Measurements from ENCODE around the gene RLF.

The RLF gene

GRCh38 chr1:40265919-40266318 lies 104.7 kb downstream of the RLF start:
- H3K27ac Mint-ChIP-seq, result peak overlapping the region; percentile 40
- H3K4me1 Mint-ChIP-seq (ENCODE audit: low read depth), result peaks cover 68% of the 10 kb centered on the region
- H3K36me3 Mint-ChIP-seq (ENCODE audit: low read depth), result peaks cover 76% of the 10 kb centered on the region
- H3K9me3 Mint-ChIP-seq, result no peaks in the 10 kb centered on the region
- no peaks in the 10 kb centered on the region for H3K27me3 Mint-ChIP-seq
- no peak overlapping the region for H3K4me3 Mint-ChIP-seq

DNA sequence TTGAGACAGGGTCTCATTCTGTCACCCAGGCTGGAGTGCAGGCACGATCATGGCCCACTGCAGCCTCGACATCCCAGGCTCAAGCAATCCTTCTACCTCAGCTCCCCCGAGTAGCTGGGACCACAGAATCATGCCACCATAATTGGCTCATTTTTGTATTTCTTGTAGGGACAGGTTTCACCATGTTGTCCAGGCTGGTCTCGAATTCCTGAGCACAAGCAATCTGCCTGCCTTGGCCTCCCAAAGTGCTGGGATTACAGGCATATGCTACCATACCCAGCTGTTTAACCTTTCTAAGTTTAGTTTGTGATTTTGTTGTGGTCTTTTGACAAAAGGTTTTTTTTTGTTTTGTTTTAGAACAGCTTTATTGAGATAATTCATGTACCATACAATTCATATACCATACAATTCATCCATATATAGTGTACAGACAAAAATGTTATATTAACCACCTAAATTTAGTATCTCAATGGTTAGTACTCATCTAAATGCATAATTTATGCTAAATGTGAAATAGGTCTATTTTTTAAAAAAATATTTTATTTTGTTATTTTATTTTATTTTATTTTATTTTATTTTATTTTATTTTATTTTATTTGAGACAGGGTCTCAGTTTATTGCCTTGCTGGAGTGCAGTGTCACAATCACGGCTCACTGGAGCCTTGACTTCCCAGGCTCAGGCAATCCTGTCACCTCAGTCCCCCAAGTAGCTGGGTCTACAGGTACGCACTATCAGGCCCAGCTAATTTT lies 105.8 kb downstream of the RLF start:
- Mint-ChIP-seq H3K27me3 (no peaks in the 10 kb centered on the region), H3K4me3 (no peak overlapping the region), H3K4me1 (ENCODE audit: low read depth) (peaks cover 62% of the 10 kb centered on the region), H3K36me3 (ENCODE audit: low read depth) (peaks cover 76% of the 10 kb centered on the region), H3K9me3 (no peaks in the 10 kb centered on the region), H3K27ac (no peak overlapping the region)

DNA sequence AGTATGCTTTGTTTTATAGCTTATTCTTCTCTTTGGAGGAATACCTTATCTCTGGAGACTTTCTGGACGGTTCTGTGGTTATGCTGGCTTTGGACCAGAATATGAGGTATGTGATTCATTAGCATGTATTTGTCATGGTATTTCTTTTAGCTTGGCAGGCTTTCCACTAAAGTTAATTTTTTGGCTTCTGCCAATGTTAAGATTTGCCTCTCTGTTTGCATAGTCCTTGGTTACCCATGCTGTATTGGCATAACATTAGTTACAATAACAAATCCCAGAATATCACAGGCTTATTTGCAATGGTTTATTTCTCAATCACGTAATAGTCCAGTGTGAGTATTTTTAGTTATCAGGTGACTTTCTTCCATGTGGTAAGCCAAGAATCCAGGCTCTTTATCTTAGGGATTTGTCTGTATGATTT lies 106.6 kb downstream of the RLF start:
- H3K27ac Mint-ChIP-seq, result no peak overlapping the region
- no peak overlapping the region for H3K4me3 Mint-ChIP-seq
- no peaks in the 10 kb centered on the region for H3K9me3 Mint-ChIP-seq
- no peaks in the 10 kb centered on the region for H3K27me3 Mint-ChIP-seq
- peaks cover 76% of the 10 kb centered on the region for H3K36me3 Mint-ChIP-seq (ENCODE audit: low read depth)
- peaks cover 63% of the 10 kb centered on the region for H3K4me1 Mint-ChIP-seq (ENCODE audit: low read depth)

DNA sequence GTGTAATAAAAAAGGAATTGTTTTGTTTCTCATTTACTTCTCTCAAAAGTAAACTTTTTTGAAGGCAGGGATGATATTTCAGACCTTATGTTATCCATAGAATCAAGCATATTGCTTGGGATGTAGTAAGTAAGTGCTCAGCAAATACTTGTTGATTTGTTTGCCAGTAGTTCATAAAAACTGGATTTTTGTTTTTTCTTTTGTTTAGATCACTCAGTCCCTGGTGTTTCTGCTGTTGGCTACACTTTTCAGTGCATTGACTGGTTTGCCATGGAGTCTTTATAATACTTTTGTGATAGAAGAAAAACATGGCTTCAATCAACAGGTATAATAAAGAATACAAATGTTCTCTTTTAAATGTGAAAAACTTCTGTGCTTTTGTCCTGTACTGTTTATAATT lies 107.0 kb downstream of the RLF start:
- Mint-ChIP-seq H3K27ac (no peak overlapping the region), H3K4me1 (ENCODE audit: low read depth) (peaks cover 59% of the 10 kb centered on the region), H3K9me3 (no peaks in the 10 kb centered on the region), H3K27me3 (no peaks in the 10 kb centered on the region), H3K36me3 (ENCODE audit: low read depth) (peaks cover 76% of the 10 kb centered on the region), H3K4me3 (no peak overlapping the region)

- H3K27me3 Mint-ChIP-seq, result no peaks in the 10 kb centered on the region
- H3K9me3 Mint-ChIP-seq, result no peaks in the 10 kb centered on the region
- peak overlapping the region; percentile 94 for H3K27ac Mint-ChIP-seq
- peak overlapping the region; percentile 41 for H3K4me3 Mint-ChIP-seq
- H3K36me3 Mint-ChIP-seq (ENCODE audit: low read depth), result peaks cover 75% of the 10 kb centered on the region
- H3K4me1 Mint-ChIP-seq (ENCODE audit: low read depth), result peaks cover 38% of the 10 kb centered on the region
These were observed 109.1 kb downstream of the RLF start for GRCh38 chr1:40270152-40270834.

GRCh38 chr1:40272653-40273213 lies 111.5 kb downstream of the RLF start:
- Mint-ChIP-seq H3K9me3 (no peaks in the 10 kb centered on the region), H3K36me3 (ENCODE audit: low read depth) (peaks cover 68% of the 10 kb centered on the region), H3K27ac (no peak overlapping the region), H3K27me3 (no peaks in the 10 kb centered on the region), H3K4me1 (ENCODE audit: low read depth) (peaks cover 22% of the 10 kb centered on the region), H3K4me3 (no peak overlapping the region)

GRCh38 chr1:40273547-40274166 lies 112.5 kb downstream of the RLF start:
- Mint-ChIP-seq H3K4me3 (no peak overlapping the region), H3K27me3 (no peaks in the 10 kb centered on the region), H3K4me1 (ENCODE audit: low read depth) (peaks cover 22% of the 10 kb centered on the region), H3K9me3 (no peaks in the 10 kb centered on the region), H3K36me3 (ENCODE audit: low read depth) (peaks cover 60% of the 10 kb centered on the region), H3K27ac (no peak overlapping the region)

DNA sequence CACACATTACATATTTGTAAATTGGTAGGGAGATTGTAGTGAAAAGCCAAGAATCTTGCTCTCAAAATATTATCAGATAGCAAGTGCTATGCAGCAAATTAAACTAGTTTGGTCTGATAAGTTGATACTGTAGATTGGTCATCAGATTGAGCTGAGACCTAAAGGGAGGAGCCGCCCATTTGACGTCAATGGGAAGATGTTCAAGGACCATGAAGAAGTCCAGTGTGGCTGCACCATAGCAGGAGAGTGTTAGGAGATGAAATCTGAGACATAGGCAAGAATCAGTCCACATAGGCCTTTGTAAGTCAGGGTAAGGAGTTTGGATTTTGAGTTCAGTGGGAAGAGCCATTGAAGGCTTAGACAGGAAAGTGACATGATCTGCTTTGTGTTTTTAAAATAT lies 113.1 kb downstream of the RLF start:
- peaks cover 22% of the 10 kb centered on the region for H3K4me1 Mint-ChIP-seq (ENCODE audit: low read depth)
- no peaks in the 10 kb centered on the region for H3K9me3 Mint-ChIP-seq
- peaks cover 64% of the 10 kb centered on the region for H3K36me3 Mint-ChIP-seq (ENCODE audit: low read depth)
- H3K27me3 Mint-ChIP-seq, result no peaks in the 10 kb centered on the region
- no peak overlapping the region for H3K27ac Mint-ChIP-seq
- H3K4me3 Mint-ChIP-seq, result no peak overlapping the region

GRCh38 chr1:40276122-40276521 lies 114.9 kb downstream of the RLF start:
- H3K4me3 Mint-ChIP-seq, result no peak overlapping the region
- H3K27ac Mint-ChIP-seq, result no peak overlapping the region
- no peaks in the 10 kb centered on the region for H3K27me3 Mint-ChIP-seq
- H3K9me3 Mint-ChIP-seq, result no peaks in the 10 kb centered on the region
- peaks cover 60% of the 10 kb centered on the region for H3K36me3 Mint-ChIP-seq (ENCODE audit: low read depth)
- peaks cover 8% of the 10 kb centered on the region for H3K4me1 Mint-ChIP-seq (ENCODE audit: low read depth)

DNA sequence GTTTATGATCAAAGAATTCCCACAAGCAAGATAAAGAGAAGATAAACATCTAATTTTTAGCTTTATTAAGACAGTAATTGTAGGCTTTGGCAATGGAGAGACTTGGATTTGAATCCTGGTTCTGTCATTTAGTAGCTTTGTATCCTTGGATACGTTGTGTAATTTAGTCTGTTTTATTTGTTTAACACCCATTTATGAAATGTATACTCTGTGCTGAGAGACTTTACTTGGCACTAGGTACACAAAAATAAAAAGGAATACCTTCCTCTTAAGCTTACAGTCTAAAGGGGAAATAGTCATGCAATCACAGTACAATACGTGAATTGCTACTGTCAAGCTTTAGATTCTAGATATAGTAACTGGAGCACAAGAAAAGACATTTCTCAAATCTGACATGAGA lies 120.7 kb downstream of the RLF start:
- no peaks in the 10 kb centered on the region for H3K27me3 Mint-ChIP-seq
- H3K27ac Mint-ChIP-seq, result no peak overlapping the region
- H3K4me1 Mint-ChIP-seq (ENCODE audit: low read depth), result no peaks in the 10 kb centered on the region
- no peaks in the 10 kb centered on the region for H3K9me3 Mint-ChIP-seq
- H3K4me3 Mint-ChIP-seq, result no peak overlapping the region
- peaks cover 54% of the 10 kb centered on the region for H3K36me3 Mint-ChIP-seq (ENCODE audit: low read depth)
